AG04449 (cell line): ENCODE data around the gene TTLL4.

Experiments used
- CTCF ChIA-PET: fragments of 350-600 bp; formaldehyde crosslinking; extraction: SDS; loops from one replicate; lab custom pipeline; 2021; ENCODE audit warnings: antibody characterized with exemption; lab: Yijun Ruan, JAX
- POLR2A ChIA-PET: fragments of 400-600, 350-600 bp; formaldehyde crosslinking; extraction: SDS; loops from one replicate; lab custom pipeline; 2020; ENCODE audit warnings: antibody characterized with exemption, inconsistent platforms; lab: Yijun Ruan, JAX
- DNase-seq: peaks from one replicate; pipeline ENCODE4 v3.0.0-alpha.2; 2010; ENCODE audit warnings: low read depth, low spot score
- H3K4me3 ChIP-seq: 2 replicates; pipeline ENCODE4 v1.5.1; 2011; ENCODE audit warnings: low read depth, mild to moderate bottlenecking, control low read depth, low read length
- CTCF ChIP-seq: IDR thresholded peaks from one replicate; pipeline ENCODE4 v1.5.1; 2011; ENCODE audit warnings: mild to moderate bottlenecking, moderate library complexity, low read length, control low read depth, inconsistent platforms; ENCODE audit not compliant: insufficient read depth; ENCODE audit errors: missing control alignments

The TTLL4 gene

GRCh38 chr2:218744615-218745014, 34.0 kb downstream of the TTLL4 start:
- DNase-seq = no peak
- ChIA-PET CTCF (interaction anchor here (0.9 to 1.8 kb wide), 2 partner anchors 11 to 33 kb away, joined by 3 to 5 read pairs; partner anchors contain the start of gene TTLL4), POLR2A (no interaction called here)
- TF ChIP-seq CTCF = no peak
- no peak overlapping the region for H3K4me3 ChIP-seq

- POLR2A ChIA-PET = no interaction called here
- DNase-seq = no peak
Observed at GRCh38 chr2:218745160-218745558, 34.5 kb downstream of the TTLL4 start.

GRCh38 chr2:218745559-218746469, 35.2 kb downstream of the TTLL4 start:
- H3K4me3 ChIP-seq = no peak overlapping the region
- ChIA-PET POLR2A (no interaction called here), CTCF (interaction anchor here (1.4 to 1.8 kb wide), 3 partner anchors 35 to 58 kb away, joined by 4 to 5 read pairs (median 4); partner anchors contain the start of gene TTLL4)
- no peak for TF ChIP-seq CTCF
- DNase-seq = no peak

More at GRCh38 chr2:218745160-218745558, 34.5 kb downstream of the TTLL4 start:
- CTCF ChIA-PET = interaction anchor here (1.8 kb wide), 1 partner anchor 34 kb away, joined by 5 read pairs; the partner anchor contains the start of gene TTLL4
- H3K4me3 ChIP-seq = no peak overlapping the region
- no peak for TF ChIP-seq CTCF

- no peak overlapping the region for H3K4me3 ChIP-seq
- TF ChIP-seq CTCF = no peak
- DNase-seq = no peak
- ChIA-PET CTCF (interaction anchor here (1.4 to 1.8 kb wide), 3 partner anchors 35 to 59 kb away, joined by 4 to 5 read pairs (median 4); partner anchors contain the start of gene TTLL4), POLR2A (no interaction called here)
Observed at GRCh38 chr2:218746470-218746795, 35.8 kb downstream of the TTLL4 start.

- no peak for TF ChIP-seq CTCF
- CTCF ChIA-PET = interaction anchor here (0.8 to 1.8 kb wide), 3 partner anchors 16 to 59 kb away, joined by 3 to 4 read pairs (median 4); no protein-coding TSS in a partner anchor
- no peak overlapping the region for H3K4me3 ChIP-seq
- DNase-seq = no peak
- POLR2A ChIA-PET = no interaction called here
Observed at GRCh38 chr2:218746960-218747359, 36.3 kb downstream of the TTLL4 start.

GRCh38 chr2:218748741-218749441, 38.3 kb downstream of the TTLL4 start:
- no peak for TF ChIP-seq CTCF
- ChIA-PET POLR2A (no interaction called here), CTCF (interaction anchor here (1.0 kb wide), 1 partner anchor 22 kb away, joined by 3 read pairs; no protein-coding TSS in a partner anchor)
- H3K4me3 ChIP-seq = no peak overlapping the region
- DNase-seq = no peak
